Smooth muscle cell (in vitro differentiated cells): Measurements from ENCODE around the gene PDE4D. TPM values are rescaled to one million over a fixed set of nuclear protein-coding genes. Genes with fewer than 3 reads are reported as not detected.

Source experiments
- DNase-seq: peaks from one replicate; lab custom pipeline; 2025; ENCODE audit not compliant: unreplicated experiment; lab: John Stamatoyannopoulos, UW
- H2AFZ ChIP-seq: fragments of 200-600 bp; sonication (generic); 2 replicates; pipeline ENCODE4 v1.6.0; 2016; ENCODE audit warnings: antibody characterized with exemption, low read depth, mild to moderate bottlenecking
- H3F3A ChIP-seq: fragments of 200-600 bp; sonication (generic); 2 replicates; pipeline ENCODE4 v1.6.0; 2017; ENCODE audit warnings: antibody characterized with exemption, low read depth
- H3K27ac ChIP-seq: fragments of 200-600 bp; sonication (generic); 2 replicates; pipeline ENCODE4 v1.5.1; 2016; ENCODE audit warnings: low read depth, mild to moderate bottlenecking
- H3K27me3 ChIP-seq: fragments of 200-600 bp; sonication (generic); 2 replicates; pipeline ENCODE4 v1.6.1; 2016; ENCODE audit warnings: low read depth, mild to moderate bottlenecking
- H3K36me3 ChIP-seq: fragments of 200-600 bp; sonication (generic); 2 replicates; pipeline ENCODE4 v1.5.1; 2016; ENCODE audit warnings: low read depth
- H3K4me1 ChIP-seq: fragments of 200-600 bp; sonication (generic); 2 replicates; pipeline ENCODE4 v1.5.1; 2016; ENCODE audit warnings: low read depth
- H3K4me2 ChIP-seq: fragments of 200-600 bp; sonication (generic); 2 replicates; pipeline ENCODE4 v1.6.0; 2016; ENCODE audit warnings: mild to moderate bottlenecking
- H3K4me3 ChIP-seq: fragments of 200-600 bp; sonication (generic); 2 replicates; pipeline ENCODE4 v1.5.1; 2016; ENCODE audit warnings: mild to moderate bottlenecking
- H3K79me2 ChIP-seq: fragments of 200-600 bp; sonication (generic); 2 replicates; pipeline ENCODE4 v1.6.0; 2016; ENCODE audit warnings: low read depth, mild to moderate bottlenecking
- H3K9ac ChIP-seq: fragments of 200-600 bp; sonication (generic); 2 replicates; pipeline ENCODE4 v1.6.0; 2016; ENCODE audit warnings: low read depth
- H3K9me3 ChIP-seq: fragments of 200-600 bp; sonication (generic); replicated peaks from 2 replicates; pipeline ENCODE4 v1.5.1; 2016; ENCODE audit warnings: low read depth
- H4K20me1 ChIP-seq: fragments of 200-600 bp; sonication (generic); 2 replicates; pipeline ENCODE4 v1.6.0; 2016; ENCODE audit warnings: low read depth
- CTCF ChIP-seq: fragments of 200-600 bp; sonication (generic); IDR thresholded peaks from 2 replicates; pipeline ENCODE4 v1.5.1; 2017; ENCODE audit warnings: borderline replicate concordance, mild to moderate bottlenecking, antibody characterized with exemption; ENCODE audit not compliant: insufficient read depth, poor library complexity, severe bottlenecking
- WGBS: methylation state at CpG from one replicate; pipeline ENCODE4 v1.1.7; 2016; ENCODE audit warnings: low lambda C conversion rate; 5-methylcytosine and 5-hydroxymethylcytosine counted together
- polyA plus RNA-seq: library from polyadenylated mRNA; unstranded; fragments of >200 nt; fragmentation: Nextera tagmentation; extraction: Ambion mirVana; gene quantifications from 2 replicates; pipeline ENCODE4 v1.2.1, GENCODE V29; 2016
- total RNA-seq: library from RNA; depleted of rRNA; stranded (reverse); fragments of >200 nt; gene quantifications from 2 replicates; pipeline ENCODE4 v1.2.3, GENCODE V29; 2014

PDE4D gene
- total and polyA plus RNA-seq, 2 experiments from 2014 or later = 16.4 to 61.0 TPM

GRCh38 chr5:58937031-58937681 lies 956.4 kb downstream of the PDE4D start:
- Histone ChIP-seq H3K79me2 (no peaks in the 10 kb centered on the region), H2AFZ (no peak overlapping the region), H3K9me3 (no peaks in the 10 kb centered on the region), H3K9ac (no peak overlapping the region), H3F3A (no peaks in the 10 kb centered on the region), H4K20me1 (no peaks in the 10 kb centered on the region), H3K4me1 (no peaks in the 10 kb centered on the region), H3K27ac (no peak overlapping the region), H3K4me2 (no peak overlapping the region), H3K27me3 (no peaks in the 10 kb centered on the region), H3K4me3 (no peak overlapping the region), H3K36me3 (no peaks in the 10 kb centered on the region)
- WGBS = 87% methylated on average over 12 of the region's 19 CpGs
- TF ChIP-seq CTCF = no peak
- DNase-seq = no peak

GRCh38 chr5:58934629-58935097 lies 958.9 kb downstream of the PDE4D start:
- DNase-seq = no peak
- no peak for TF ChIP-seq CTCF
- WGBS = 52% methylated on average over 3 of the region's 3 CpGs
- no peaks in the 10 kb centered on the region for H3K9me3 ChIP-seq
- no peaks in the 10 kb centered on the region for H3K4me1 ChIP-seq
- H3F3A ChIP-seq = no peaks in the 10 kb centered on the region
- no peak overlapping the region for H3K4me3 ChIP-seq
- H3K27ac ChIP-seq = peak overlapping the region; percentile 20
- H3K9ac ChIP-seq = no peak overlapping the region
- H2AFZ ChIP-seq = peak overlapping the region; percentile 34
- no peaks in the 10 kb centered on the region for H4K20me1 ChIP-seq
- no peaks in the 10 kb centered on the region for H3K79me2 ChIP-seq
- no peaks in the 10 kb centered on the region for H3K36me3 ChIP-seq
- no peaks in the 10 kb centered on the region for H3K27me3 ChIP-seq
- H3K4me2 ChIP-seq = peak overlapping the region; percentile 34

GRCh38 chr5:58933891-58934628 lies 959.5 kb downstream of the PDE4D start:
- 54% methylated on average over 6 of the region's 6 CpGs for WGBS
- no peaks in the 10 kb centered on the region for H4K20me1 ChIP-seq
- no peak for DNase-seq
- peak overlapping the region; percentile 34 for H2AFZ ChIP-seq
- H3K27me3 ChIP-seq = no peaks in the 10 kb centered on the region
- H3K9me3 ChIP-seq = no peaks in the 10 kb centered on the region
- H3K36me3 ChIP-seq = no peaks in the 10 kb centered on the region
- no peaks in the 10 kb centered on the region for H3K4me1 ChIP-seq
- H3K9ac ChIP-seq = no peak overlapping the region
- H3F3A ChIP-seq = no peaks in the 10 kb centered on the region
- H3K79me2 ChIP-seq = no peaks in the 10 kb centered on the region
- no peak for TF ChIP-seq CTCF
- peak overlapping the region; percentile 34 for H3K4me2 ChIP-seq
- no peak overlapping the region for H3K4me3 ChIP-seq
- peak overlapping the region; percentile 20 for H3K27ac ChIP-seq
